PC-9 (cell line): Measurements from ENCODE around the gene OSBPL2. TPM values are rescaled to one million over a fixed set of nuclear protein-coding genes. Genes with fewer than 3 reads are reported as not detected.

Source experiments
- BruUV-seq: library from RNA; stranded (reverse); fragments of 400-500 nt; replicated peaks from 2 replicates; lab custom pipeline; 2021; lab: Mats Ljungman, UMichigan
- CTCF ChIA-PET: fragments of 300-600 bp; sonication (Branson Sonifier 250); formaldehyde crosslinking; loops from one replicate; lab custom pipeline; 2022; ENCODE audit warnings: antibody characterized with exemption; lab: Charles Lee
- POLR2A ChIA-PET: fragments of 300-600 bp; sonication (Branson Sonifier 250); formaldehyde crosslinking; loops from one replicate; lab custom pipeline; 2022; ENCODE audit warnings: antibody characterized with exemption; ENCODE audit not compliant: unreplicated experiment; lab: Charles Lee
- DNase-seq, 2 experiments: peaks; one replicate each; pipeline versions ENCODE4 v3.0.0 to v3.0.0-alpha.2; 2015 to 2022; ENCODE audit warnings: mixed read lengths in 1 of 2
- H2AFZ ChIP-seq: fragments of 200-600 bp; sonication (generic); 2 replicates; pipeline ENCODE4 v1.8.1; 2017; ENCODE audit warnings: antibody characterized with exemption
- H3F3A ChIP-seq: fragments of 200-600 bp; sonication (generic); 2 replicates; pipeline ENCODE4 v1.8.1; 2017; ENCODE audit warnings: antibody characterized with exemption, mild to moderate bottlenecking, low read depth; ENCODE audit not compliant: insufficient read depth
- H3K27ac ChIP-seq: fragments of 200-600 bp; sonication (generic); 2 replicates; pipeline ENCODE4 v1.6.1; 2016; ENCODE audit warnings: mixed run types
- H3K27me3 ChIP-seq: fragments of 200-600 bp; sonication (generic); 2 replicates; pipeline ENCODE4 v1.6.1; 2016; ENCODE audit warnings: low read depth, mixed run types; ENCODE audit not compliant: insufficient read depth
- H3K36me3 ChIP-seq: fragments of 200-600 bp; sonication (generic); 2 replicates; pipeline ENCODE4 v1.6.1; 2016; ENCODE audit warnings: low read depth, mixed run types
- H3K4me1 ChIP-seq: fragments of 200-600 bp; sonication (generic); replicated peaks from 2 replicates; pipeline ENCODE4 v1.6.1; 2016; ENCODE audit warnings: mixed run types; ENCODE audit not compliant: insufficient read depth
- H3K4me2 ChIP-seq: fragments of 200-600 bp; sonication (generic); 2 replicates; pipeline ENCODE4 v1.6.1; 2017; ENCODE audit warnings: mixed run types
- H3K4me3 ChIP-seq: fragments of 200-600 bp; sonication (generic); 2 replicates; pipeline ENCODE4 v1.6.1; 2016; ENCODE audit warnings: mixed run types
- H3K79me2 ChIP-seq: fragments of 200-600 bp; sonication (generic); 2 replicates; pipeline ENCODE4 v1.6.1; 2017; ENCODE audit warnings: low read depth, mixed run types
- H3K9me2 ChIP-seq: fragments of 200-600 bp; sonication (generic); 2 replicates; pipeline ENCODE4 v1.8.1; 2017; ENCODE audit warnings: mild to moderate bottlenecking; ENCODE audit not compliant: insufficient read depth
- H3K9me3 ChIP-seq: fragments of 200-600 bp; sonication (generic); 2 replicates; pipeline ENCODE4 v1.8.1; 2016; ENCODE audit warnings: low read depth; ENCODE audit not compliant: insufficient read depth
- H4K20me1 ChIP-seq: fragments of 200-600 bp; sonication (generic); 2 replicates; pipeline ENCODE4 v1.8.1; 2017; ENCODE audit not compliant: insufficient read depth
- EZH2 ChIP-seq: fragments of 200-600 bp; sonication (generic); IDR thresholded peaks from 2 replicates; pipeline ENCODE4 v1.8.0; 2017; ENCODE audit warnings: antibody characterized with exemption, low read depth
- intact Hi-C: fragments of 100-400 bp; cut with micrococcal nuclease; formaldehyde crosslinking; loops from one replicate; pipeline ENCODE4 v1.10.0; 2022; ENCODE audit not compliant: unreplicated experiment
- total RNA-seq: library from RNA; stranded (reverse); gene quantifications from 2 replicates; pipeline ENCODE4 v1.2.3, GENCODE V29; 2021
- TF ChIP-seq, protein P1 (sequence below): fragments of 200-600 bp; sonication (generic); conservative IDR thresholded peaks from 2 replicates; pipeline ENCODE4 v1.6.1; 2017; ENCODE audit warnings: mixed run types, antibody characterized with exemption, mild to moderate bottlenecking, moderate library complexity

OSBPL2 gene
- total RNA-seq, 1 experiment from 2014 or later: 84.8 TPM

DNA sequence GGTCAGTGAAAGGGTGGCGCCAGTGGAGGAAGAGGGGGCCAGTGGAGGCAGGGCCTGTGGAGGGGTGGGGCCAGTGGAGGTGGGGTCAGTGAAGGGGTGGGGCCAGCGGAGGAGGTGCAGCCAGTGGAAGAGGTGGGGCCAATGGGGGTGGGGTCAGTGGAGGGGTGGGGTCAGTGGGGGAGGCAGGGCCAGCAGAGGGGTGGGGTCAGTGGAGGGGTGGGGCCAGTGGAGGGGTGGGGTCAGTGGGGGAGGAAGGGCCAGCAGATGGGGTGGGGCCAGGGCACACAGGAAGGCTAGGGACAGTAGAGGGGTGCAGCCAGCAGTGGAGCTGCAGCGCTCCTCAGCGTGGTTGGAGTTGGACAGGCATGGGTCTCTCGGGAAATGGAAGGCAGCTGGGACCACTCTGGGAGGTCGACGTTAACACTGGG lies 83.2 kb downstream of the OSBPL2 start:
- CTCF ChIA-PET: no interaction called here

DNA sequence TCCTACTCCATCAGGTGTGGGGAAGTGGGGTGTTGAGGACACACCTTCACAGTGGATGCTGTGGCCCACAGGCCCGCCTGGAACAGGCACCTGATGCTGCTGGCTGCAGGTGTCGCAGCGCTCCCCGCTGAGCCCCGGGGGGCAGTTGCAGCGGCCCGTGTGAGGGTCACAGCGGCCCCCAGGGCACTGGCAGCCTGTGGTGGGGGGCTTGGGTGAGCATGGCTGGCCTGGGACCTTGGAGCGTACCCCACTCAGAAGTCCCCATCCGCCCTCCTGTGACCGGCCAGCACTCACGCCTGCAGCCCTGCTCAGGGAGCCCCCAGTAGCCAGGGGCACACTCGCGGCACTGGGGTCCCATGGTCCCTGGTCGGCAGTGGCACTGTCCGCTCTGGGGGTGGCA lies 83.7 kb downstream of the OSBPL2 start:
- H3K27me3 ChIP-seq: no peaks in the 10 kb centered on the region
- H3K9me2 ChIP-seq: no peaks in the 10 kb centered on the region
- ChIA-PET CTCF (no interaction called here), POLR2A (no interaction called here)
- H3K79me2 ChIP-seq: peaks cover 7% of the 10 kb centered on the region; the same call in 1 of the 2 replicates
- H2AFZ ChIP-seq: no peak overlapping the region
- peaks cover 75% of the 10 kb centered on the region for H3F3A ChIP-seq
- no peak overlapping the region for H3K4me3 ChIP-seq
- peaks cover 59% of the 10 kb centered on the region for H4K20me1 ChIP-seq
- no peak overlapping the region for H3K27ac ChIP-seq
- intact Hi-C loops: loop anchor here (2.0 kb wide), 1 partner anchor 29 kb away; no protein-coding TSS in a partner anchor
- H3K4me2 ChIP-seq: no peak overlapping the region
- H3K36me3 ChIP-seq: peaks cover 14% of the 10 kb centered on the region
- no peaks in the 10 kb centered on the region for H3K9me3 ChIP-seq
- no TSS peak for BruUV-seq
- TF ChIP-seq EZH2: no peak
- TF ChIP-seq, protein P1, sequence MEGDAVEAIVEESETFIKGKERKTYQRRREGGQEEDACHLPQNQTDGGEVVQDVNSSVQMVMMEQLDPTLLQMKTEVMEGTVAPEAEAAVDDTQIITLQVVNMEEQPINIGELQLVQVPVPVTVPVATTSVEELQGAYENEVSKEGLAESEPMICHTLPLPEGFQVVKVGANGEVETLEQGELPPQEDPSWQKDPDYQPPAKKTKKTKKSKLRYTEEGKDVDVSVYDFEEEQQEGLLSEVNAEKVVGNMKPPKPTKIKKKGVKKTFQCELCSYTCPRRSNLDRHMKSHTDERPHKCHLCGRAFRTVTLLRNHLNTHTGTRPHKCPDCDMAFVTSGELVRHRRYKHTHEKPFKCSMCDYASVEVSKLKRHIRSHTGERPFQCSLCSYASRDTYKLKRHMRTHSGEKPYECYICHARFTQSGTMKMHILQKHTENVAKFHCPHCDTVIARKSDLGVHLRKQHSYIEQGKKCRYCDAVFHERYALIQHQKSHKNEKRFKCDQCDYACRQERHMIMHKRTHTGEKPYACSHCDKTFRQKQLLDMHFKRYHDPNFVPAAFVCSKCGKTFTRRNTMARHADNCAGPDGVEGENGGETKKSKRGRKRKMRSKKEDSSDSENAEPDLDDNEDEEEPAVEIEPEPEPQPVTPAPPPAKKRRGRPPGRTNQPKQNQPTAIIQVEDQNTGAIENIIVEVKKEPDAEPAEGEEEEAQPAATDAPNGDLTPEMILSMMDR: no peak
- DNase-seq: no peak
- H3K4me1 ChIP-seq: no peaks in the 10 kb centered on the region

More for the DNA sequence above, 83.2 kb downstream of the OSBPL2 start:
- BruUV-seq: no TSS peak
- Histone ChIP-seq H3F3A (peaks cover 75% of the 10 kb centered on the region), H2AFZ (no peak overlapping the region), H3K27me3 (no peaks in the 10 kb centered on the region), H3K79me2 (peaks cover 11% of the 10 kb centered on the region; the same call in 1 of the 2 replicates), H3K4me1 (no peaks in the 10 kb centered on the region), H3K9me2 (no peaks in the 10 kb centered on the region), H3K36me3 (peaks cover 18% of the 10 kb centered on the region), H4K20me1 (peaks cover 59% of the 10 kb centered on the region), H3K9me3 (no peaks in the 10 kb centered on the region), H3K27ac (no peak overlapping the region), H3K4me2 (no peak overlapping the region), H3K4me3 (no peak overlapping the region)
- no peak for TF ChIP-seq EZH2
- TF ChIP-seq, protein P1: no peak
- POLR2A ChIA-PET: no interaction called here
- peak in 1 of 2 experiments; percentile 51 for DNase-seq
- intact Hi-C loops: loop anchor here (2.0 kb wide), 1 partner anchor 29 kb away; no protein-coding TSS in a partner anchor

DNA sequence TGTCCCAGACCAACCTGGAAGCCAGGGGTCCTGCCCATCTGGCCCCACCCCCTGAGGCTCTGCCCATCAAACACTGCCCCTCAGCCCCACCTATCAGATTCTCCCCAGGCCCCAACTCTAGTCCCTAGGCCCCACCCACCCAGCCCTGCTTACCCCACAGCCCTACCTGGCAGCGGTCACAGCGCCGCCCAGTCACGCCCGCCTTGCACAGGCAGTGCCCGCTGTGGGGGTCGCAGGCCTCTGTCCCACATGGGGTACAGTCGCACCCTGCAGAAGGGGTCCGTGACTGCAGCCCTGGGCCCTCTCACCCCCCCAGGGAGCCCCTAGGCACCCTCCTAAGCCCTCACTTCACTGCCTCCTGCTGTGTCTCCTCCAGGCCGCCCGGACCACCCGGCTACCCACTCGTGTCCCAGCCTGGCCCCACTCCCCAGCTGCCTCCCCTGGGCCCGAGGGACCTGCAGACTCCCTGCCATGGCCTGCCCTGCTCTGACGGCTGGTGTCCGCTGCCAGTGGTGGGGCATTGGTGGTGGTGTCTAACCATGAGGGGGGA lies 84.2 kb downstream of the OSBPL2 start:
- Histone ChIP-seq H3K9me3 (no peaks in the 10 kb centered on the region), H3K79me2 (peaks cover under 1% of the 10 kb centered on the region; the same call in 1 of the 2 replicates)
- intact Hi-C loops: no loop called here

More for the DNA sequence above, 84.2 kb downstream of the OSBPL2 start:
- ChIA-PET POLR2A (no interaction called here), CTCF (no interaction called here)
- TF ChIP-seq, protein P1: no peak
- TF ChIP-seq EZH2: no peak
- H3K4me3 ChIP-seq: no peak overlapping the region
- H4K20me1 ChIP-seq: peaks cover 59% of the 10 kb centered on the region
- H3K36me3 ChIP-seq: peaks cover 8% of the 10 kb centered on the region
- no peak for DNase-seq
- H3F3A ChIP-seq: peaks cover 71% of the 10 kb centered on the region
- H2AFZ ChIP-seq: no peak overlapping the region
- no TSS peak for BruUV-seq
- H3K4me2 ChIP-seq: no peak overlapping the region
- H3K27ac ChIP-seq: no peak overlapping the region
- H3K9me2 ChIP-seq: no peaks in the 10 kb centered on the region
- H3K4me1 ChIP-seq: no peaks in the 10 kb centered on the region
- H3K27me3 ChIP-seq: no peaks in the 10 kb centered on the region
